Activated naive CD8-positive, alpha-beta T cell treated with anti-CD3 and anti-CD28 coated beads for 36 hours (primary cell): Measurements from ENCODE around the gene ADAMTS16. TPM values are rescaled to one million over a fixed set of nuclear protein-coding genes. Genes with fewer than 3 reads are reported as not detected.

Source experiments
- DNase-seq: peaks from one replicate; pipeline ENCODE4 v3.0.0; 2021
- H3K27ac Mint-ChIP-seq: one replicate; pipeline ENCODE4 v1.8.0; 2022; ENCODE audit warnings: mild to moderate bottlenecking, moderate library complexity, mixed read lengths
- H3K27me3 Mint-ChIP-seq: one replicate; pipeline ENCODE4 v1.8.0; 2022; ENCODE audit warnings: mild to moderate bottlenecking, mixed read lengths
- H3K36me3 Mint-ChIP-seq: one replicate; pipeline ENCODE4 v1.8.0; 2021; ENCODE audit warnings: mild to moderate bottlenecking, mixed read lengths
- H3K4me1 Mint-ChIP-seq: one replicate; pipeline ENCODE4 v1.8.0; 2021; ENCODE audit warnings: mixed read lengths
- H3K4me3 Mint-ChIP-seq: one replicate; pipeline ENCODE4 v1.8.0; 2022; ENCODE audit warnings: mild to moderate bottlenecking, moderate library complexity, mixed read lengths
- H3K9me3 Mint-ChIP-seq: one replicate; pipeline ENCODE4 v1.8.0; 2022; ENCODE audit warnings: mixed read lengths
- total RNA-seq, 2 experiments: library from RNA; stranded (reverse); gene quantifications; one replicate each; pipeline ENCODE4 v1.2.3, GENCODE V29; 2021

The ADAMTS16 gene
- total RNA-seq, 2 experiments from 2014 or later: not detected

DNA sequence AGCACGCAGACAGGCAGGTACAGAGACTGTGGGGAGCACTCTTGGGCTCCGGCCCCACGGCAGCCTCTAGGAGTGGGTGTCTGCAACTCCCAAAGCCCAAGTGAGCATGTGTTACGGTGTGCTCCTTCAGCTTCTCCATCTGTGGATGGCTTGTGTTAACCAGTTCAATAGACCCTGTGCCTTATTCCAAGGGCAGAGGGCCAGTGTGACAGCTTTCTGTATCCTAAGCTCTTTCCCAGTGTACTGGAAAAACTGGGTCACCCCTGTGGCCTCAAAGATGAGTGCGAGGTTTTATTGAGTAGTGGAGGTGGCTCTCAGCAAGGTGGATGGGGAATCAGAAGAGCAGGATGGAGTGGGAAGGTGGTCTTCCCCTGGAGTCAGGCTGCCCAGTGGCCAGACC, 78.3 kb downstream of the ADAMTS16 start:
- no peaks in the 10 kb centered on the region for H3K27me3 Mint-ChIP-seq
- H3K27ac Mint-ChIP-seq: no peak overlapping the region
- no peak for DNase-seq
- no peaks in the 10 kb centered on the region for H3K4me1 Mint-ChIP-seq
- no peak overlapping the region for H3K4me3 Mint-ChIP-seq
- H3K36me3 Mint-ChIP-seq: no peaks in the 10 kb centered on the region
- no peaks in the 10 kb centered on the region for H3K9me3 Mint-ChIP-seq

DNA sequence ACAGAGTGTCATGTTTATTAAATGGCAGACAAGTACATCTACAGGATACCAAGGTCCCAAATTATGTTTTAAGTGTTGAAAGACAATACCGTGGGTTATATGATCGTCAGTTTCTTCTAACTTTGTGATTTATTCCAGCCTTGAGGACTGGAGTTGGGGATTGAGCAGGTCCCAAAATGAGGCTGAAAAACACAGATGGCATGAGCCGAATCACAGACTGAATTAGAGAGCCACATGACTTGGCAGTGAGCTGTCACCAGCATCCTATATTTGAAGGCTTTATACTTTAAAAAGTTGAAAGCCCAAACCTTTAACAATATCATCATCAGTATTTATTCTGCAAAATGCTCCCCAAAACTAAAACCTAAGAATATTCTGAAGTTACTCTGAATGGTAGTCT, 79.4 kb downstream of the ADAMTS16 start:
- H3K4me3 Mint-ChIP-seq: no peak overlapping the region
- no peaks in the 10 kb centered on the region for H3K4me1 Mint-ChIP-seq
- DNase-seq: no peak
- no peak overlapping the region for H3K27ac Mint-ChIP-seq
- no peaks in the 10 kb centered on the region for H3K9me3 Mint-ChIP-seq
- H3K36me3 Mint-ChIP-seq: no peaks in the 10 kb centered on the region
- H3K27me3 Mint-ChIP-seq: no peaks in the 10 kb centered on the region

DNA sequence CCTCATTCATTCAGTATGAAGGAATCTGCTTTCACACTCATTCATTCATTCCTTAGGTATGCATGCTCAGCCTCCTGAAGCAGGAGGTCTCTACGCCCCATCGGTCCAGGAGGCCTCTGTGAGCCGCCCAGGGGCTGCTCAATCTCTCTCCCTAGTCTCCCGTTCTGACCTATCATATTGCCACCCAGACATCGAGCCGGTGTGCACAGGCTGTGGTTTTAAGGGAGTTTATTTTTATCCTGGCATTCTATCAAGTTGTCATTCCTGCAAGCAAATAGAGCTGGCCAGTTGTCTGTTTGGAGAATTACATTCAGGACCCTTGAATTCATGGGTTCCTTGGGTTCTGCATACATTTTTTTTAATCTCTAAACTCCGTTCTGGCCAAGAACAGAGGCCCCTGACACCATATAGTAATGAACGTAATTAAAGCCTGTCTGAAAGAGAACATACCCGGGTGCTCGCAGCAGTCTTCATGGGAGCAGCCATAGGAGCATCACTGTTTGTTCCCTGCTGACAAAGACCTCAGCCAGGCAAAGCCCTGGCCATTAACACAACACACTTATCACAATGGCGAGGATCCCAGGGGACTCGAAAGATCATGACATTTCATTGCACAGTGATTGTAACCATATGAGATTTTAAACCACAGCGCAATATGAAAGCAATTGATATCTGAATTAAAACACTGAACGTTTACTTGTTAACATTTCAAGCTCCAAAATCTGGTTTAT, 80.9 kb downstream of the ADAMTS16 start:
- DNase-seq: no peak
- no peak overlapping the region for H3K4me3 Mint-ChIP-seq
- no peaks in the 10 kb centered on the region for H3K9me3 Mint-ChIP-seq
- no peak overlapping the region for H3K27ac Mint-ChIP-seq
- no peaks in the 10 kb centered on the region for H3K36me3 Mint-ChIP-seq
- no peaks in the 10 kb centered on the region for H3K4me1 Mint-ChIP-seq
- H3K27me3 Mint-ChIP-seq: no peaks in the 10 kb centered on the region

DNA sequence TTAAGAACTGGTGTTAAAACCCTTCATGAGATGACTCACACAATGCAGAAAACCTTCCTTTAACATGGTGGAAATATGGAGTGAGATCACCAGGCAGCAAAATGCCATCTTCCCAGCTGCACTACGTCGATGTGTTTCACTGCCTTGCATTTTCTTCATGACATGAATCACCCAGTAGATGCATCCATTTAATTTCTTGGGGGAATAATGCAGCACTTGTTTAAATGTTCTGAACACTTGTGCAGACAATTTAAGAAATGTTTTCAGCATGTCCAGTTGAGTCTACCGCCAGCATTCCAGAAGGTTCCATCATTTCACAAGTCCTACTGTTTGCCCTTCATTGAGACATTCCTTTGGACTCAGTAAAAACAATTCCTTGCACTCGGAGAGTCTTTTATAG, 81.6 kb downstream of the ADAMTS16 start:
- no peak for DNase-seq
- Mint-ChIP-seq H3K36me3 (no peaks in the 10 kb centered on the region), H3K4me3 (no peak overlapping the region), H3K4me1 (no peaks in the 10 kb centered on the region), H3K27ac (no peak overlapping the region), H3K27me3 (no peaks in the 10 kb centered on the region), H3K9me3 (no peaks in the 10 kb centered on the region)

DNA sequence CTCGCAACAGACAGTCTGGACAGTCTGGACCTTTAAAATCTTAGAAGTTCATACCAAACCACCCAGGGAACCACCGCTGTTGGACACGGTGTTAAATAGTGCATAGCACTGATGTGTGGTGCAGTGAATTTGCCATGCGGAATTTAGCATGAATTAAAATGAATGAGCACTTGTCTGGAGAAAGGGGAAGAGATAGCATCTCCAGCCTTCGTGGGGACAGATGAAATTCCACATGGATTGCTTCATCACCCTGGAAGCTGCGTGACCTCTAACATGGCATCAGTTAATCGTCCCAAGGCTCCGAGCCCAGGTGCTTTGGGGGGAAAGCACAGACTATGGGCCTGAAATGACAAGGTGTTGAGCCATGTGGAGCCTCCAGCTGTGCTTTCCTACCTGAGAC, 91.4 kb downstream of the ADAMTS16 start:
- H3K27ac Mint-ChIP-seq: no peak overlapping the region
- DNase-seq: no peak
- peaks cover 3% of the 10 kb centered on the region for H3K27me3 Mint-ChIP-seq
- H3K4me1 Mint-ChIP-seq: no peaks in the 10 kb centered on the region
- no peak overlapping the region for H3K4me3 Mint-ChIP-seq
- H3K36me3 Mint-ChIP-seq: no peaks in the 10 kb centered on the region
- H3K9me3 Mint-ChIP-seq: peaks cover 2% of the 10 kb centered on the region

DNA sequence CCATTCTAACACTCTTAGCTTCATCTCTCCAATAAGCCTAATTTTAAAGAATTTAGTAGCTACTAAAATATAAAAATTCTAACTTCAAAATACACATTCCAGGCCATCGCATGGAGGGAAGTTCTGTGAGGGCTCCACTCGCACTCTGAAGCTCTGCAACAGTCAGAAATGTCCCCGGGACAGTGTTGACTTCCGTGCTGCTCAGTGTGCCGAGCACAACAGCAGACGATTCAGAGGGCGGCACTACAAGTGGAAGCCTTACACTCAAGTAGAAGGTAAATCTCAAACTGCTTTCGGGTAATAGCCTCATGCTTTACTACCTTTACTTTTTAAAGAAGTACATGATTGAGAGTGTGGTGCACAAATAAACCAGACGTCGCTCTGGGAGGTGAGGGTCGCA, 94.8 kb downstream of the ADAMTS16 start:
- H3K9me3 Mint-ChIP-seq: peaks cover 2% of the 10 kb centered on the region
- peaks cover 3% of the 10 kb centered on the region for H3K27me3 Mint-ChIP-seq
- no peak for DNase-seq
- H3K36me3 Mint-ChIP-seq: no peaks in the 10 kb centered on the region
- H3K27ac Mint-ChIP-seq: no peak overlapping the region
- H3K4me1 Mint-ChIP-seq: no peaks in the 10 kb centered on the region
- H3K4me3 Mint-ChIP-seq: no peak overlapping the region

DNA sequence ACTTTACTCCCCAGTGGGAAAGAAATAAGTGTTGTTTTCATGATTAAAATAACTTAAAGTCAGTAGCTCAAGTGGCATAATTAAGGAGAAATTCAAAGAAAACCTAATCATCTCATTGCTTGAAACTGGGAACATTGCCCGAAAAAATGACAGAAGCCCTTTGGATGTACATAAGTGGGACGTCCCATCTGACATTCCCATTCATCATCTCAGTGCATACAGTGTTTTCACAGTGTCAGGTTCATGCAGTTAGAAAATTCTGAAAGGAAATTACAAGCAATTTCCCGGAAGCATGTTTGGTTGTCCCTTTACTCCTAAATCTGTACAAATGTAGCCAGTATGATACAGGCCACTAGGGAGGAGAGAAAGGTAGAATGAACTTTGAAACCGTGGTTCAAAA, 95.6 kb downstream of the ADAMTS16 start:
- H3K4me1 Mint-ChIP-seq: no peaks in the 10 kb centered on the region
- no peak overlapping the region for H3K4me3 Mint-ChIP-seq
- H3K36me3 Mint-ChIP-seq: no peaks in the 10 kb centered on the region
- no peak for DNase-seq
- H3K9me3 Mint-ChIP-seq: peaks cover 2% of the 10 kb centered on the region
- no peaks in the 10 kb centered on the region for H3K27me3 Mint-ChIP-seq
- H3K27ac Mint-ChIP-seq: no peak overlapping the region

DNA sequence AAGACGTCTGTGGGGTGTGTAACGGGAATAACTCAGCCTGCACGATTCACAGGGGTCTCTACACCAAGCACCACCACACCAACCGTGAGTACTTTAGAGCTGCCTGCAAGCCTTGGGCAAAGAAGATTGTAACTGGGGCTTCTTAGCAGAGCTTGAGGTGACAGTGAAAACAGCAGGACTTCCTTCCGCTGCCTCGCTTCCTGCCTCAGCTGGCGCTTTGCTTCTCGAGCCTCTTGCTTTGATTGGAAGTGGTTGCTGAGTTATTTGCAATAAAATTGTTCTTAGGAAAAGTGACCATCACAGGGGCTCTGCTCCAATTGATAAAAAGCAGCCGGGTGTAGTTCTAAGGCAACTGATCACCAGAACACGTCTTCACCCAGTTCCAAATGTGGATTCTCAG, 99.1 kb downstream of the ADAMTS16 start:
- DNase-seq: no peak
- Mint-ChIP-seq H3K27ac (no peak overlapping the region), H3K27me3 (no peaks in the 10 kb centered on the region), H3K4me3 (no peak overlapping the region), H3K4me1 (no peaks in the 10 kb centered on the region), H3K9me3 (no peaks in the 10 kb centered on the region), H3K36me3 (no peaks in the 10 kb centered on the region)

DNA sequence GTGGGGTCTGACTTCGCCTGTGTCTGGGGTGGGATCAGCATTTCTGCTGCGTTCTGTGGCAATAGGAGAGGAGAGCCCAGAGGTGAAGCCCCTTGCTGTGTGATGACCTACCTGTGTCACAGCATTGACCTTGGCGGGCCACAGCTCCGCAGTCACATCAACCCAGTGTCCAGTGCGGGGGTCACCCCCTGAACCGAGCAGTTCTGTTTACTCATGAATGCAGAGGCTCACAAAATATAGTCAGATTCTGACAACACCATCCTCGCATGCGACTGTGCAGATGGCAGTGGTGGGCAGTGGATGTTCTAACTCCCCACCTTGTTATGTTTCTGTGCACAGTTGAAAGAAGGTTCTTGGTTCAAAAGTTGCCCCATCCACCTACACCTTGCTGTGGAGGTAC, 100.1 kb downstream of the ADAMTS16 start:
- Mint-ChIP-seq H3K27me3 (no peaks in the 10 kb centered on the region), H3K4me3 (no peak overlapping the region), H3K4me1 (no peaks in the 10 kb centered on the region), H3K9me3 (no peaks in the 10 kb centered on the region), H3K36me3 (no peaks in the 10 kb centered on the region), H3K27ac (no peak overlapping the region)
- DNase-seq: no peak

DNA sequence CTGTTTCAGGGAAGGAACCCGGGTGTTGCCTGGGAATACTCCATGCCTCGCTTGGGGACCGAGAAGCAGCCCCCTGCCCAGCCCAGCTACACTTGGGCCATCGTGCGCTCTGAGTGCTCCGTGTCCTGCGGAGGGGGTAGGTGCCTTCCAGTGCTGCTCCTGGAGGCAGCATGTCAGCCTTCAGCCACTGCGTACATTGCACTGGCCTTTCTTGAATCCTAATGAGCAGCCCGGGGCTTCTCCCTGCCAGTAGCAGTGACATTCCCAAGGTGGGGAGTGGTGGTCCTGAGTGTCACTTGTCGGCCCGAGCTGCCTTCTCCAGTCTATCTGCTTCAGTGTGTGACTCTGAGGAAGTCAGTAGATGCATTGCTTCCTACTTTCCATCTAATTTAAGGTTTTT, 101.9 kb downstream of the ADAMTS16 start:
- no peak overlapping the region for H3K27ac Mint-ChIP-seq
- no peaks in the 10 kb centered on the region for H3K4me1 Mint-ChIP-seq
- DNase-seq: no peak
- no peaks in the 10 kb centered on the region for H3K36me3 Mint-ChIP-seq
- no peak overlapping the region for H3K4me3 Mint-ChIP-seq
- peaks cover 5% of the 10 kb centered on the region for H3K27me3 Mint-ChIP-seq
- no peaks in the 10 kb centered on the region for H3K9me3 Mint-ChIP-seq

DNA sequence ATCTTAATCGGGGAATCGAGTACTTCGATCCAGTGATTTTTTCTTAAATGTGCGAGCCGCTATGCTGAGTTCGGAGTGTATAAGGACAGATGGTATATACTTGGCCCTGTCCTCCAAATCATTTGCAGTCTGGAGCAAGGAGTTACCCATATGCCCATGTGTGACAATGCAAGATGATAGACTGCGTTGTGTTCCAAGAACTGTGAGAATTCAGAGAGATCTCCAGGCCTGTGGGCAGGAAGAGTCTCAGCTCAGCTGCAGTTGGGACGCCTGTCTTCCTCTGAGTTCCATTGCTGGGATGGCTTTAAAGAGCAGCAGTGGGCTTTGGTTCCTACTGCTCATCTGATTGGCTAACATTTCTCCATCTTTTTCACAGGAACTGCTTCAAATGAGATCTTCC, 106.6 kb downstream of the ADAMTS16 start:
- H3K36me3 Mint-ChIP-seq: no peaks in the 10 kb centered on the region
- no peaks in the 10 kb centered on the region for H3K9me3 Mint-ChIP-seq
- peaks cover 5% of the 10 kb centered on the region for H3K27me3 Mint-ChIP-seq
- DNase-seq: no peak
- H3K4me1 Mint-ChIP-seq: no peaks in the 10 kb centered on the region
- H3K27ac Mint-ChIP-seq: no peak overlapping the region
- no peak overlapping the region for H3K4me3 Mint-ChIP-seq

DNA sequence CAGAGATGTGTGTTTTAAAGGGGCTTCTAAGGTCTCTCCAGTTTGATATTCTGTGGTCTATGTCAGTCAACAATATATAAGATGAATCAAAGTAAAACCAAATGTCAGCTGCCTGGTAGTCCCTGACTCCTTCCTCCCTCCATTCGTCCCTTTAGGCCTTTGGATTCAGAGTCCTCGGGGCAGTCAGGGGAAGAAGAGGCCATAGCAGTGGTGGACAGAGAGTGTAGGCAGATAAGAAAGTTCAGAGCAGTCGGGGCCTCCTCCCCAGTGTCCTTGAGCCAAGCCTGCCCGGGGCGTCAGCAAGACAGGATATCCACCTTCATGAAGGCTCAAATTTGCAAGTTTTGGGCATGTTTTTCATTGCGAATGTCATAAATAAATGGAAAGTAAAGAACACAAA, 110.6 kb downstream of the ADAMTS16 start:
- no peaks in the 10 kb centered on the region for H3K36me3 Mint-ChIP-seq
- peaks cover 5% of the 10 kb centered on the region for H3K9me3 Mint-ChIP-seq
- H3K27ac Mint-ChIP-seq: no peak overlapping the region
- H3K4me1 Mint-ChIP-seq: no peaks in the 10 kb centered on the region
- DNase-seq: no peak
- H3K27me3 Mint-ChIP-seq: peaks cover 1% of the 10 kb centered on the region
- no peak overlapping the region for H3K4me3 Mint-ChIP-seq

DNA sequence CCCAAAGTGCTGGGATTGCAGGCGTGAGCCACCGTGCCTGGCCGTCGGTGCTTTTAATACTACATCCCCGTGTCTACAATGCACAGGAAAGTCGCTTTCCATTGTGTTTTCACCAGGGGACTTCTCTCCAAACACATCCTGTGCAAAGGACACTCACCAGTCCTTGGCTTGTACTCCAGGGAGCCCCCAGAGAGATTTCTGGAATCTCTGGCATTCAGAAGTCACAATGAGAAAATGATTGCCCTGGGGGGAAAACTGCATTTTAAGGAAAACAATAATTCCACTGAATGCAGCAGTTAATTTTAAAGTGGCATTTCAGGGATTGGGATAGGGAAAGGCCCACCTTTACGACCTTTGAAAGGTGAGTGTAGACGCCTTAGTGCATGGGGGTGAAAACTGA, 112.0 kb downstream of the ADAMTS16 start:
- no peak overlapping the region for H3K4me3 Mint-ChIP-seq

DNA sequence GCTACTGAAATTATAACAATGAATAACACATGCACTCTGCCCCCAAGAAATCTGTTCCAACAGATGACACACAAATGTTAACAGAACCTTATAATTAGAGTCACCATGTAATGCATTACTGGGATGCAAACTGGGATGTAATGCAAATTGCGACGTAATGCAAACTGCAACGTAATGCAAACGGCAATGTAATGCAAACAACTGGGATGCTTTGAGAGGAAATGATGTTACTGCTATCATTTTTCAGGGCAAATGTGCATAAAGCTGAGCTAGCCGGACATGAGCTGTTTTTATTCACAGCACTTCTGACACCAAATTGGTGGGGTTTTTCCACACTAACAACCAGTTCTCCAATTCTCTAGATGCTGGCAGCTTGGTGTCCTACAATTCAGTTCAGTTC, 117.2 kb downstream of the ADAMTS16 start:
- H3K36me3 Mint-ChIP-seq: no peaks in the 10 kb centered on the region
- H3K4me3 Mint-ChIP-seq: no peak overlapping the region
- H3K27me3 Mint-ChIP-seq: peaks cover 4% of the 10 kb centered on the region
- no peaks in the 10 kb centered on the region for H3K4me1 Mint-ChIP-seq
- no peak for DNase-seq
- no peak overlapping the region for H3K27ac Mint-ChIP-seq
- peaks cover 8% of the 10 kb centered on the region for H3K9me3 Mint-ChIP-seq

More for the DNA sequence above, 112.0 kb downstream of the ADAMTS16 start:
- H3K27me3 Mint-ChIP-seq: no peaks in the 10 kb centered on the region
- H3K27ac Mint-ChIP-seq: no peak overlapping the region
- no peaks in the 10 kb centered on the region for H3K4me1 Mint-ChIP-seq
- DNase-seq: no peak
- H3K9me3 Mint-ChIP-seq: peaks cover 8% of the 10 kb centered on the region
- no peaks in the 10 kb centered on the region for H3K36me3 Mint-ChIP-seq

DNA sequence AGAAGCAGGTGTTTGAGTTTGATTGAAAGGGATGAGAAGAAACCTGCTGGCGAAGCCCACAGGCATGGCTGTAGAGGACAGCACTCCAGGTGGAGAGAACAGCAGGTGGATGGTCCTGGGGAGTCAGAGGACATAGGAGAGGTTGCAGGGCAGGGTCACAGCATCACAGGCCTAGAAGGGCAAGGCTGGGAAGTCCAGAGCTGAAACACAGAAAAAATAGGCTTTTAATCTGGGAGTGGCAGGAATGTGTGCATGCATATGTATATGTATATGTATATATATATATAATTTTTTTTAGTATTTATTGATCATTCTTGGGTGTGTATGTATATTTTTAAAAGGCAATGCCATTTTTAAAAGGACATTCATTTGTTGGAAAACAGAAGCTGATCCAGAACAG, 118.4 kb downstream of the ADAMTS16 start:
- no peaks in the 10 kb centered on the region for H3K36me3 Mint-ChIP-seq
- no peak for DNase-seq
- peaks cover 8% of the 10 kb centered on the region for H3K9me3 Mint-ChIP-seq
- H3K27me3 Mint-ChIP-seq: peaks cover 4% of the 10 kb centered on the region
- no peak overlapping the region for H3K4me3 Mint-ChIP-seq
- H3K27ac Mint-ChIP-seq: no peak overlapping the region
- H3K4me1 Mint-ChIP-seq: no peaks in the 10 kb centered on the region

DNA sequence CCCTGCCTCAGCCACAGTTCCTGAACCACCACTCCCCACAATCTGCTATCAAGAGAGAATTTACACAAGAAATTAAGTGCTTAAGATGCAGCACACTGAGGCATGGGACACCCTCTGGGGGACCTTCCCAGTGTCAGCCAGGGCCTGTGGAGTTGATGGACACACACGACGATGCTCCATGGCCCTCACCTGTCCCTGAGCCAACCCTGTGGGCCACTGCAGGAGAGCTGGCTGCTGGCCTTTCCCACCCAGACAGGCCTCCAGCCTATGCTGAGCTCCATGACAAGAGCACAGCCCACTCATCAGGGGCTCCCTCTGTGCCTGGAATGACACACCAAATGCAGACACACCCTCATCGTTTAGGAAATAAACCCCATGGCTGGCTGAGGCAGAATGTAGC, 124.6 kb downstream of the ADAMTS16 start:
- H3K9me3 Mint-ChIP-seq: no peaks in the 10 kb centered on the region
- no peaks in the 10 kb centered on the region for H3K36me3 Mint-ChIP-seq
- no peak for DNase-seq
- H3K4me1 Mint-ChIP-seq: no peaks in the 10 kb centered on the region
- H3K27ac Mint-ChIP-seq: no peak overlapping the region
- no peak overlapping the region for H3K4me3 Mint-ChIP-seq
- peaks cover 8% of the 10 kb centered on the region for H3K27me3 Mint-ChIP-seq
